Bronchial epithelial cell (primary cell): ENCODE results near the gene KAT6B. TPM values are rescaled to one million over a fixed set of nuclear protein-coding genes. Genes with fewer than 3 reads are reported as not detected.

ENCODE experiments used
- DNase-seq: peaks from one replicate; pipeline ENCODE4 v3.0.0-alpha.2; 2010; ENCODE audit warnings: low read depth
- FAIRE-seq: peaks from 2 replicates; lab custom pipeline; 2011; peaks lifted over from hg19 to GRCh38; lab: Jason Lieb, UNC
- H3K27me3 ChIP-seq: 2 replicates; pipeline ENCODE4 v1.5.1; 2011; ENCODE audit warnings: low read length; ENCODE audit not compliant: control insufficient read depth, insufficient read depth
- H3K36me3 ChIP-seq: 2 replicates; pipeline ENCODE4 v1.5.1; 2011; ENCODE audit warnings: low read length; ENCODE audit not compliant: control insufficient read depth, insufficient read depth
- H3K4me3 ChIP-seq: 2 replicates; pipeline ENCODE4 v1.5.1; 2011; ENCODE audit warnings: mild to moderate bottlenecking, low read depth, low read length, control low read depth
- total RNA-seq: library from RNA; depleted of rRNA; stranded (reverse); fragments of >200 nt; gene quantifications from 2 replicates; pipeline ENCODE4 v1.2.1, GENCODE V29; 2014
- TF ChIP-seq, protein P1 (sequence below): IDR thresholded peaks from 2 replicates; pipeline ENCODE4 v1.5.1; 2011; ENCODE audit warnings: mild to moderate bottlenecking, moderate library complexity, low read length, control low read depth, inconsistent platforms; ENCODE audit not compliant: insufficient read depth, severe bottlenecking

KAT6B gene
- total RNA-seq, 1 donor from 2014 or later, result 8.7 TPM

DNA sequence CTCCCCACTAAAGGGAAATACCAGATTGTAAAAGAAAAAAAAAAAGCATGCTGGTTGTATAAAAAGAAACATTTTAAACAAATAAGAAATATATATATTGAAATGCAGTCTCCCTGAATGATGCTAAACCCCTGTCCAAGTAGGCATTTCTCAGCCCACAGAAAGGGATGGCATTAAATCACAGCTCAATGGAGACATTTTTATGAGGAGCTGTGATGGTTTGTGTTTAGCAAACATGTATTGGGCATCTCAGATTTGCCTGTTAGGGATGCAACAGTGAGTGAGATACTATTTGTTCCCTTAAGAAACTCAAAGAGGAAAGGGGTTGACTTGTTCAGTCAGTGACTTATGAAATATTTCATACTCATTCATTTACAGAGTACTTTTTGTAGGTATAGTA lies 51.5 kb downstream of the KAT6B start:
- FAIRE-seq (no peak), DNase-seq (no peak)
- H3K27me3 ChIP-seq, result no peaks in the 10 kb centered on the region
- TF ChIP-seq, protein P1, sequence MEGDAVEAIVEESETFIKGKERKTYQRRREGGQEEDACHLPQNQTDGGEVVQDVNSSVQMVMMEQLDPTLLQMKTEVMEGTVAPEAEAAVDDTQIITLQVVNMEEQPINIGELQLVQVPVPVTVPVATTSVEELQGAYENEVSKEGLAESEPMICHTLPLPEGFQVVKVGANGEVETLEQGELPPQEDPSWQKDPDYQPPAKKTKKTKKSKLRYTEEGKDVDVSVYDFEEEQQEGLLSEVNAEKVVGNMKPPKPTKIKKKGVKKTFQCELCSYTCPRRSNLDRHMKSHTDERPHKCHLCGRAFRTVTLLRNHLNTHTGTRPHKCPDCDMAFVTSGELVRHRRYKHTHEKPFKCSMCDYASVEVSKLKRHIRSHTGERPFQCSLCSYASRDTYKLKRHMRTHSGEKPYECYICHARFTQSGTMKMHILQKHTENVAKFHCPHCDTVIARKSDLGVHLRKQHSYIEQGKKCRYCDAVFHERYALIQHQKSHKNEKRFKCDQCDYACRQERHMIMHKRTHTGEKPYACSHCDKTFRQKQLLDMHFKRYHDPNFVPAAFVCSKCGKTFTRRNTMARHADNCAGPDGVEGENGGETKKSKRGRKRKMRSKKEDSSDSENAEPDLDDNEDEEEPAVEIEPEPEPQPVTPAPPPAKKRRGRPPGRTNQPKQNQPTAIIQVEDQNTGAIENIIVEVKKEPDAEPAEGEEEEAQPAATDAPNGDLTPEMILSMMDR, result no peak
- H3K4me3 ChIP-seq, result no peak overlapping the region
- no peaks in the 10 kb centered on the region for H3K36me3 ChIP-seq

DNA sequence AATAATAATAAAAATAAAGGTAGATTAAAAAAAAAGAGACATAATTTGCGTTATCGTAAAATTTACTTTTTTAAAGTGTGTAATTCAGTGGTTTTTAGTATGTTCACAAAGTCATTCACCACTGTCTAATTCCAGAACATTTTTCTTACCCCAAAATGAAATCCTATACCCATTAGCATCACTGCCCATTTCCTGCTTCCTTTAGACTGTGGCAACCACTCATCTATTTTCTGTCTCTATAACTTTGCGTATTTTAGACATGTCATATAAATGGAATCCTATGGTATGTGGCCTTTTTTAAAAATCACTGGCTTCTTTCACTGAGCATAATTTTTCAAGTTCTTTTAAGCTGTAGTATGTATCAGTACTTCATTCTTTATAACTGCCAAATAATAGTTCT lies 53.6 kb downstream of the KAT6B start:
- Histone ChIP-seq H3K27me3 (no peaks in the 10 kb centered on the region), H3K4me3 (no peak overlapping the region), H3K36me3 (no peaks in the 10 kb centered on the region)
- FAIRE-seq, result no peak
- no peak for DNase-seq
- TF ChIP-seq, protein P1, result no peak

DNA sequence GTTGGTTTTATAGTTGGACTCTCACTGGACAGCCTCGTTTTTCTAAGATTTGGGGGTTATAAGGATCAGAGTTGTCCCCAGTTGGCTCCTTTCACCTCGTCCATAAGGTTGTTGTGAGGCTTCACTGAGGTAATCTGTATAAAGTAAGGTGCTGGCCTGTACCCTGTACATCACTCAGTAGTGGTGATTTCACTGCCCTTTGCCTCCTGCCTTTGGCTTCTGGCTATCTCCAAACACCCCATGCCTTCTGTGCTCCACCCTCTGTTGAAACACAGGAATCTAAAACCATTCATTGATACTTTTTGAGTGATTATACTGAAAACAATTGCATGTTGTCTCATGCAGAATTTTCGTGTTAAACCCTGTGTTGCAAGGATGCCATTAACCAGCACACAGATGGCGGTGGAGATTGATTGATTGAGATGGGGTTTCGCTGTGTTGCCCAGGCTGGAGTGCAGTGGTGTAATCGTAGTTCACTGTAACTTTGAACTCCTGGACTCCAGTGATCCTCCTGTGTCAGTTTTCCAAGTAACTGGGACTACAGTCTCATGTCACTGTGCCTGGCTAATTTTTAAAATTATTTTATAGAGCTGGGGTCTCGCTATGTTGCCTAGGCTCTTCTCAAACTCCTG lies 55.0 kb downstream of the KAT6B start:
- DNase-seq (no peak), FAIRE-seq (no peak)
- Histone ChIP-seq H3K27me3 (no peaks in the 10 kb centered on the region), H3K4me3 (no peak overlapping the region), H3K36me3 (no peaks in the 10 kb centered on the region)
- TF ChIP-seq, protein P1, result no peak

DNA sequence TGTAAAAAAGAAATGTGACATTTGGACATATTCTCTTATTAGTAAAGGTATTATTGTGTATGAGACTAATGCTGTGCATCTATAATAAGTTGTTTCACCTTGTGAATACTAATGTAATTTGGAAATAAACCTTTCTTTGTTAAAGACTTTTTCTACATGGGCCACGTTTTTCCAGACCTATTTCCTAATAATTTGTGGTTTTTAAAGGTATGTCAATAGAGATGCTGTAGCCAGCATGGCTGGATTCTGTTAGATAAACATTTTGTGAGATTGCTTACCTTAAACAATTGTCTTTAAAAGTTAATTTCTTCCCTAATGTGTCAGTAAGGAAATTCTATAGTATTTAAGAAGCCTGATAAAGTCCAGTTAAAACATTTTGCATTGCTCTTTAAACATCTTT lies 56.0 kb downstream of the KAT6B start:
- FAIRE-seq (no peak), DNase-seq (peak; percentile 21)
- Histone ChIP-seq H3K4me3 (no peak overlapping the region), H3K27me3 (no peaks in the 10 kb centered on the region), H3K36me3 (no peaks in the 10 kb centered on the region)
- TF ChIP-seq, protein P1, result no peak

DNA sequence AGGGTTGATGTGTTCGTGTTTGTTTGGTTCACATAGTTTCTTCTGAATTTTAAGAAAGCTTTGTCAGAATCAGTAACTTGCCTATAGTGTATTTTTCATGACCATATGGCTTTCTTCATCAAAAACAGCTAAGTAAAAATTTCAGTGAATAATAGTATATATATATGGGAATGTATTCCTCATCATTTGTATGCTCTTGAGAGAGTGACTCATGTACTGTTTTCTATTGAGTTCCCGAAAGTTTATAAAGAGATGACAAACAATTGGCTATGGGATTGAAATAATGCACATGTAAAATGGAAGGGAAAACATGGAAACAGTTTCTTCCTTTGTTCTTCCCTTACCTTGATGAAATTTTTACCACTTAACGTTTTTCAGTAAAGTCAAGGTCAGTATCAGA lies 56.4 kb downstream of the KAT6B start:
- peak; percentile 61 for DNase-seq
- Histone ChIP-seq H3K4me3 (no peak overlapping the region), H3K36me3 (no peaks in the 10 kb centered on the region), H3K27me3 (no peaks in the 10 kb centered on the region)
- no peak for FAIRE-seq
- TF ChIP-seq, protein P1, result no peak

DNA sequence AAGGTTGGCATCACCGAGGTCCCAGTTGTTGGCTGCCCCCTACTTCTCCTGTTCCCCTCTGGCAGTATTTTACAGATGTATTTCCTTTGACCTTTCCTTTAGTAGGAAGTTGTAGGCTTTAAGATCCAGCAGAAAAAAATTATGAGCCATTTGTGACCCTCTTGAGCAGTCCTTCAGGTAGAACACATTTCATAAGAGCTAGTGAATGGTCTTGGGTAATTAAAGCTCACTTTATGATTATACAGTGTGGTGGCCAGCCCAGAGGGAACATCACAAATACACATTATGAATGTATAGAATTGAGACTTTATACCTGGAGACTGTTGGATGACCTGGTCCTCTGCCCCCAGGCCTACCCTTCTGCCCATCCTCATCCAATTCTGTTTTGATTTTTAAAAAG lies 57.0 kb downstream of the KAT6B start:
- H3K4me3 ChIP-seq, result no peak overlapping the region
- H3K27me3 ChIP-seq, result no peaks in the 10 kb centered on the region
- no peak for FAIRE-seq
- DNase-seq, result no peak
- H3K36me3 ChIP-seq, result no peaks in the 10 kb centered on the region
- TF ChIP-seq, protein P1, result no peak
